PC-3 (cell line): ENCODE data around the gene AQP3. TPM values are rescaled to one million over a fixed set of nuclear protein-coding genes. Genes with fewer than 3 reads are reported as not detected.

Experiments
- ATAC-seq: fragments of 200-7000 bp; cut with Tn5 transposase; 2 replicates; pipeline ENCODE4 v1.9.1; 2020; ENCODE audit warnings: mild to moderate bottlenecking, moderate library complexity
- BruUV-seq: library from RNA; stranded (reverse); fragments of 400-500 nt; replicated peaks from 2 replicates; lab custom pipeline; 2021; lab: Mats Ljungman, UMichigan
- CTCF ChIA-PET: fragments of 300-600 bp; sonication (Branson Sonifier 250); formaldehyde crosslinking; loops from one replicate; lab custom pipeline; 2022; ENCODE audit warnings: antibody characterized with exemption; lab: Charles Lee
- POLR2A ChIA-PET: fragments of 300-600 bp; sonication (Branson Sonifier 250); formaldehyde crosslinking; loops from one replicate; lab custom pipeline; 2022; ENCODE audit warnings: antibody characterized with exemption; ENCODE audit not compliant: unreplicated experiment; lab: Charles Lee
- DNase-seq: peaks from one replicate; pipeline ENCODE4 v3.0.0-alpha.2; 2015
- H2AFZ ChIP-seq: fragments of 300-600 bp; sonication (generic); 2 replicates; pipeline ENCODE4 v1.6.0; 2016; ENCODE audit warnings: antibody characterized with exemption, low read length
- H3F3A ChIP-seq: fragments of 300-600 bp; sonication (generic); one replicate; pipeline ENCODE4 v1.6.0; 2017; ENCODE audit warnings: antibody characterized with exemption, low read length, control low read depth, mild to moderate bottlenecking; ENCODE audit not compliant: unreplicated experiment
- H3K27ac ChIP-seq: fragments of 300-600 bp; sonication (generic); 2 replicates; pipeline ENCODE4 v1.5.1; 2016; ENCODE audit warnings: mild to moderate bottlenecking, low read length
- H3K27me3 ChIP-seq: fragments of 300-600 bp; sonication (generic); 2 replicates; pipeline ENCODE4 v1.6.1; 2016; ENCODE audit warnings: low read length, mixed read lengths
- H3K36me3 ChIP-seq: fragments of 300-600 bp; sonication (generic); 2 replicates; pipeline ENCODE4 v1.6.1; 2016; ENCODE audit warnings: low read depth, mixed run types, low read length, mixed read lengths
- H3K4me1 ChIP-seq: fragments of 300-600 bp; sonication (generic); 2 replicates; pipeline ENCODE4 v1.5.1; 2016; ENCODE audit warnings: low read length; ENCODE audit not compliant: insufficient read depth
- H3K4me2 ChIP-seq: fragments of 300-600 bp; sonication (generic); 2 replicates; pipeline ENCODE4 v1.6.0; 2016; ENCODE audit warnings: low read length
- H3K4me3 ChIP-seq: fragments of 300-600 bp; sonication (generic); 2 replicates; pipeline ENCODE4 v1.5.1; 2016; ENCODE audit warnings: mild to moderate bottlenecking, low read length, mixed read lengths
- H3K79me2 ChIP-seq: fragments of 300-600 bp; sonication (generic); 2 replicates; pipeline ENCODE4 v1.6.1; 2017; ENCODE audit warnings: low read length, mixed read lengths
- H3K9ac ChIP-seq: fragments of 300-600 bp; sonication (generic); 2 replicates; pipeline ENCODE4 v1.6.0; 2016; ENCODE audit warnings: mild to moderate bottlenecking, low read length
- H3K9me2 ChIP-seq: fragments of 300-600 bp; sonication (generic); replicated peaks from 2 replicates; pipeline ENCODE4 v1.6.1; 2016; ENCODE audit warnings: mixed run types, low read length, mixed read lengths
- H3K9me3 ChIP-seq: fragments of 300-600 bp; sonication (generic); 2 replicates; pipeline ENCODE4 v1.6.1; 2016; ENCODE audit warnings: low read length, mixed read lengths
- H4K20me1 ChIP-seq: fragments of 300-600 bp; sonication (generic); 2 replicates; pipeline ENCODE4 v1.6.1; 2016; ENCODE audit warnings: low read length, mixed read lengths
- EZH2 ChIP-seq: fragments of 300-600 bp; sonication (generic); IDR thresholded peaks from one replicate; pipeline ENCODE4 v1.6.1; 2017; ENCODE audit warnings: antibody characterized with exemption, mild to moderate bottlenecking, low read length; ENCODE audit not compliant: unreplicated experiment
- EZH2phosphoT487 ChIP-seq: fragments of 300-600 bp; sonication (generic); IDR thresholded peaks from 2 replicates; pipeline ENCODE4 v1.6.1; 2018; ENCODE audit warnings: mild to moderate bottlenecking, antibody characterized with exemption, low read length, borderline replicate concordance
- intact Hi-C: fragments of 100-400 bp; cut with micrococcal nuclease; formaldehyde crosslinking; loops from 2 replicates; pipeline ENCODE4 v1.9.0; 2023
- total RNA-seq: library from RNA; depleted of rRNA; stranded (reverse); fragments of >200 nt; gene quantifications from 2 replicates; pipeline ENCODE4 v1.2.3, GENCODE V29; 2014
- TF ChIP-seq, protein P1 (sequence below): fragments of 300-600 bp; sonication (generic); conservative IDR thresholded peaks from 2 replicates; pipeline ENCODE4 v1.5.1; 2017; ENCODE audit warnings: antibody characterized with exemption, low read depth, mild to moderate bottlenecking, low read length

AQP3 gene
- total RNA-seq, 1 experiment from 2014 or later: 5.1 TPM

DNA sequence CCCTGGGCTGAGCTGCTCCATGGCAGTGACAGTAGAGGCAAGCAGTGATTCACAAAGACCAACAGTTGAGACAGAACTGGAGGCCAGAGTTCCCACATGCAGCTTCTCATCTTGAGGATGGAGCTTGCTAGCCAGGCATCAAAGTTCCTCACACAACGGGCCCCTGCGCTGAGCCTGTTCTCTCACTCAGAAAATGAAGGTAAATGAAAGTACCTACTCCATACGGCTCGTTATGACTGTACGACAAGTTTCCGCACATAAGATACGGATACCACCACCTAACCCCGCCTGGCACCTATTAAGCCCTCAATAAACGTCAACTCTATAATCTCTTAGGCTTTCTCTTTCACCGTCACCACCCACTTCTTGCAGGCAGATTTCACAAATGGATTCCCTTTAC, 13.5 kb upstream of the AQP3 start:
- Histone ChIP-seq H3K9ac (no peak overlapping the region), H3K27ac (no peak overlapping the region), H3F3A (no peaks in the 10 kb centered on the region), H3K79me2 (no peaks in the 10 kb centered on the region), H3K4me3 (no peak overlapping the region), H4K20me1 (no peaks in the 10 kb centered on the region), H3K4me1 (peaks cover 11% of the 10 kb centered on the region), H3K9me2 (no peaks in the 10 kb centered on the region), H2AFZ (no peak overlapping the region), H3K4me2 (no peak overlapping the region), H3K27me3 (no peaks in the 10 kb centered on the region), H3K36me3 (peaks cover 26% of the 10 kb centered on the region), H3K9me3 (no peaks in the 10 kb centered on the region)
- DNase-seq: no peak
- ChIA-PET CTCF (no interaction called here), POLR2A (no interaction called here)
- TF ChIP-seq EZH2phosphoT487: no peak
- TF ChIP-seq, protein P1, sequence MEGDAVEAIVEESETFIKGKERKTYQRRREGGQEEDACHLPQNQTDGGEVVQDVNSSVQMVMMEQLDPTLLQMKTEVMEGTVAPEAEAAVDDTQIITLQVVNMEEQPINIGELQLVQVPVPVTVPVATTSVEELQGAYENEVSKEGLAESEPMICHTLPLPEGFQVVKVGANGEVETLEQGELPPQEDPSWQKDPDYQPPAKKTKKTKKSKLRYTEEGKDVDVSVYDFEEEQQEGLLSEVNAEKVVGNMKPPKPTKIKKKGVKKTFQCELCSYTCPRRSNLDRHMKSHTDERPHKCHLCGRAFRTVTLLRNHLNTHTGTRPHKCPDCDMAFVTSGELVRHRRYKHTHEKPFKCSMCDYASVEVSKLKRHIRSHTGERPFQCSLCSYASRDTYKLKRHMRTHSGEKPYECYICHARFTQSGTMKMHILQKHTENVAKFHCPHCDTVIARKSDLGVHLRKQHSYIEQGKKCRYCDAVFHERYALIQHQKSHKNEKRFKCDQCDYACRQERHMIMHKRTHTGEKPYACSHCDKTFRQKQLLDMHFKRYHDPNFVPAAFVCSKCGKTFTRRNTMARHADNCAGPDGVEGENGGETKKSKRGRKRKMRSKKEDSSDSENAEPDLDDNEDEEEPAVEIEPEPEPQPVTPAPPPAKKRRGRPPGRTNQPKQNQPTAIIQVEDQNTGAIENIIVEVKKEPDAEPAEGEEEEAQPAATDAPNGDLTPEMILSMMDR: no peak
- TF ChIP-seq EZH2: no peak
- intact Hi-C loops: no loop called here
- BruUV-seq: TSS peak; percentile 9
- ATAC-seq: no peak

DNA sequence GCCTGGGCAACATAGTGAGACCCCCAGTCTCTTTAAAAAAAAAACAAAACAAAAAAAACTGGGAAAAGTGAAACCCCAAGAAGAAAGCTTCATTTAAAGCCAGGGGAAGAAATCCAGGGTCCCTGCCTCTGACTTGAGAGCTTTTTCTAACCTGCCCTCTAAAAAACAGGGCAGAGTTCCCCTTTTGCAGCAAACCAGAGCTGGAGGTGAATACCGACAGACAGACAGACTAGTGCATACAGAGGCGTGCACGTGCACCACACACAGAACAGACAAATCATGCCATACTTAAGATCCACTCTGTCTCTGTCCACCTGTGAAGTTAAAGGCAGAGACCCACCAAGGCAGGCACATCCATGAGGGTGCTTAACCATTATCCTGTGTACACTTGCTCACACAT, 11.7 kb upstream of the AQP3 start:
- no peaks in the 10 kb centered on the region for H4K20me1 ChIP-seq
- CTCF ChIA-PET: interaction anchor here (0.6 kb wide), 1 partner anchor 8 kb away, joined by 4 read pairs; no protein-coding TSS in a partner anchor
- no peaks in the 10 kb centered on the region for H3K9me2 ChIP-seq
- H3K4me1 ChIP-seq: peaks cover 11% of the 10 kb centered on the region
- no peaks in the 10 kb centered on the region for H3F3A ChIP-seq
- H3K36me3 ChIP-seq: peaks cover 10% of the 10 kb centered on the region; the same call in 1 of the 2 replicates
- H3K27me3 ChIP-seq: no peaks in the 10 kb centered on the region
- DNase-seq: no peak
- H3K4me2 ChIP-seq: no peak overlapping the region
- no peak overlapping the region for H3K4me3 ChIP-seq
- H3K27ac ChIP-seq: peak overlapping the region; percentile 54
- intact Hi-C loops: no loop called here
- H3K79me2 ChIP-seq: no peaks in the 10 kb centered on the region
- H3K9ac ChIP-seq: no peak overlapping the region
- no peaks in the 10 kb centered on the region for H3K9me3 ChIP-seq
- no peak; the same call in 1 of the 2 replicates for ATAC-seq
- TF ChIP-seq, protein P1: no peak
- TF ChIP-seq EZH2phosphoT487: no peak
- TF ChIP-seq EZH2: no peak
- BruUV-seq: no TSS peak
- H2AFZ ChIP-seq: no peak overlapping the region
- POLR2A ChIA-PET: no interaction called here

DNA sequence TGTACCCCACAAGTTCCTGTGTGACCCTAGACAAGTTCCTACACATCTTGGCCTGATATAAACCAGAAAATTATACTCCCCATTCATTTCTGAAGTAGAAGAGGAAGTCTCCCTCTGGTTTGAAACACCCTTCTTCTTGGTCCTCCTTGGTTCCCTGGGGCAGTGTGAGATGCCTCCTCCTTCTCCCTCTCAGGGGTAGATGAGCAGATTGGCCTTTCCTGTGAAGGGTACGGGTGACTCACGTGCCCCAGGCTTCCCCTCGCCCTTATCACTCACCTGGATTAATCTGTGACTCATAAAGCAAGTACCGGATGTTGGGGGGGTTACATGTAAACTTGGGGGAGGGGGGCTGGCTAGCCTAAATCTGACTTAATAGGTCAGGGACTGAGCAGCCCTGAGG, 11.1 kb upstream of the AQP3 start:
- Histone ChIP-seq H3K27ac (peak overlapping the region; percentile 54), H3K4me3 (no peak overlapping the region), H3K9ac (no peak overlapping the region), H4K20me1 (no peaks in the 10 kb centered on the region), H3K36me3 (peaks cover 10% of the 10 kb centered on the region; the same call in 1 of the 2 replicates), H3K9me2 (no peaks in the 10 kb centered on the region), H3K27me3 (no peaks in the 10 kb centered on the region), H3K4me2 (peak overlapping the region; percentile 53), H3K79me2 (no peaks in the 10 kb centered on the region), H2AFZ (no peak overlapping the region), H3F3A (no peaks in the 10 kb centered on the region), H3K9me3 (no peaks in the 10 kb centered on the region), H3K4me1 (peaks cover 12% of the 10 kb centered on the region)
- DNase-seq (peak; percentile 64), ATAC-seq (peak; percentile 71)
- no peak for TF ChIP-seq EZH2
- intact Hi-C loops: no loop called here
- ChIA-PET CTCF (interaction anchor here (0.6 to 0.7 kb wide), 2 partner anchors 8 to 9 kb away, joined by 3 to 4 read pairs; no protein-coding TSS in a partner anchor), POLR2A (no interaction called here)
- no TSS peak for BruUV-seq
